Measurements from ENCODE around the gene DLG2.
A peak's percentile ranks its signal among the peaks of the same experiment; 100 is the strongest.
"Not testable (repeated sequence)": the region's sequence is repeated elsewhere in the genome, so short reads cannot be mapped to it uniquely, and the experiment has no call there.

Gene DLG2

GRCh38 chr11:85301895-85302678 lies 325.1 kb downstream of the DLG2 start:
- no peak for DNase-seq

DNA sequence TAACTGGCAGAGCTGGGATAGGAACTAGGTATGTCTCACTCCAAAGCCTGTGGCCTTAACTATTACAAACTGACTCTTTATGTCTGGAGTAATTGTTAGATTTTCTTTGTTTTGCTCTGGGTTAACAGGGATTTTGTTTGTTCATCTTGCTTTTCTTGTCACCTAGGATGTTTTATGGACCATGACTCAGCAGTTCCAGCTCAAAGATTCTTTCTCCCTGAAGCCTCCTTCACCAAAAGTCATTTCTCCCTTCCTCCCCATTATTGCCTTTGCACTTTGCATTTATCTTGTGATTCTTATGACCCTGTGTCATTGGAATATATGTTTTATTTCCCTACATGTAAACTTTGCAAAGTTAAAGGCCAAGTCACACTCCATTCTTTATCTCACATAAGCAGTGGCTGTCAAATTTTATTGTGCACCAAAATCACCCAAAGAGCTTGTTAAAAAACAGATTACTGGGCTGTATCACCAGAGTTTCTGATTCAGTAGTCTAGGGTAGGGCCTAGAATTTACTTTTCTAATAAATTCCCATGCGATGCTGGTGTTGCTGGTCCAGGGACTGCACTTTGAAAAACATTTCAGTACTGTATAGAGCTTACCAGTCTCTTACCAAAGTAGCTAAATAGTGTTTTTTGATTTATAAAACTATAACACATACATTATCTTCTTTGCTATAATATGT lies 327.7 kb downstream of the DLG2 start:
- peak; percentile 61 for DNase-seq

DNA sequence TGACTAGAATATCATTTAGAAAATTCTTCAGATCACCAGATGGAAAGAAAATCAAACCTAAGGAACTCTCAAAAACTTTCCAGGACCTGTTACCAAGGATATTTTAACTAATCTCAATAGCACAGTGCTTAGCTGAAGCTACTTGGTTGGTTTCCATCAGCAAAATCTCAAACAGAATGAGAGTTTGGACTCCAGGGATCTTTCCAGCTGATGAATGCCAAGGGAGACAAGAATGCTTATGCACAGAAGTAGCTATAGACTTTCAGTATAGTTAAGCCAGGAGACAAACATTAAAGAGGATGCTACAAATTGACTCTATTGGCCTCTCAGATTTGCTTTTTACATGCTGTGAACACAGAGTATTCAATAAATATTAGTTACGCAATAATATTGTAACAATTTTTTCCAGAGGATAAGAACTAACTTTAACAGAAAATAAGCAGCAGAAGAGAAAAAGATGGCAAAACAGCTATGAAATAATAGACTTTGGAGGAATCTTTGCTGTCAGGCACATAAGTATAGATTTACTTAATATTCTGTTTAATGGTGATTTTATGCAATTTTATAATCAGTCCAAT lies 331.4 kb downstream of the DLG2 start:
- DNase-seq: no peak

GRCh38 chr11:85281550-85281949 lies 345.6 kb downstream of the DLG2 start:
- no peak for DNase-seq

DNA sequence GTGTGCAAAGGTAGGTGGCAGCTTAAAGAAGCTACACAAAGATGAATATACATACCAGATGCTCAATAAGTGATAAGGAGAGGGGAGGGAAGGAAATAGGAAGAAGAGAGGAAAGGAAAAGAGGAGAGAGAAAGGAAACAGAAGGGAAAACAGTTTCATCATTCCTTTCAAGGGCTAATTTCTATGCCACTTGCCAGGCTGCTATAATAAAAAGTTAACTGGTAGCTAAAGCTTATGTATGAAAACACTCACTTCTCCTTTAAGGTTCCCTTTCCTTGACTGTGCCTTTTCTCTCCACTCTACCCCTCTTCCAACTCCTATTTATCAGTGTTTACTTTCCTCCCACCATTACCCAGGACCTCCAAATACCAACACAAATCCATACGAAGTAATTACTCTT lies 347.9 kb downstream of the DLG2 start:
- no peak for DNase-seq

DNA sequence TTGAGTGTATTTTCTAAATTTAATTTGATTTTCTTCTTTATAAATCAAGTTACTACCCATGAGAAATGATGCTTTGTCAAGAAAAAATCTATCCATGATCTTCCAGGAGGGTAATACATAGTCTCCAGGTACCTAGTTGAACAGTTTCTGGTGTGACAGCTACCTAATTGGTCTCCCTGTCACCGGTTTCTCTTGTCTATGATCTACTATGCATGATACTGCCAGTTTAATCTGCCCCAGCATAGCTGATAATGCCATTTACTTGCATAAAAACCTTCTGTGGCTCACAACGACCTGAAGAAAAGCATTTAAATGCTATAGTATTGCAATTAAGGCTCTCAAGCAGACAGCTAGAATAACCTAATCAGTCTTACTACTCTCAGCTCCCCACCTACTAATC lies 349.5 kb downstream of the DLG2 start:
- DNase-seq: no peak

DNA sequence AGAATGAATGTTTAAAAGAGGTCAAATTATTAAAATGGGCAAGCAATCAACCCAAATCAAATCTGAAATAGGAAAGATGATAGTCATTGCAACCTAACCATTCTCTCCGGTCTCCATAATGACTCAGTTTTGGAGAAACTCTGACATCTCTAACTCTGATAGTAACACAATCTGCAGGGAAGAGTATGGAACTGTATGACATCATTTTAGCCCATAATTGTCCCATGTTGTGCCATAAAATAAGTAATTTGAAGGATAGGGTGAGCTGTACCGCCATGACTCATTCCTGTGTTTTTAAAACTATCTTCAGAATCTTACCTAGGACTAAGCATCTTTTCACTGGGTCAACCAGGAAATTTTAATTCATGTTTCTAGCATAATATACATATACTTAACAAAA lies 350.8 kb downstream of the DLG2 start:
- DNase-seq: no peak

GRCh38 chr11:85270315-85270714 lies 356.8 kb downstream of the DLG2 start:
- not testable (repeated sequence) for DNase-seq

- no peak for DNase-seq
These were observed 358.0 kb downstream of the DLG2 start for GRCh38 chr11:85269109-85269508.

DNA sequence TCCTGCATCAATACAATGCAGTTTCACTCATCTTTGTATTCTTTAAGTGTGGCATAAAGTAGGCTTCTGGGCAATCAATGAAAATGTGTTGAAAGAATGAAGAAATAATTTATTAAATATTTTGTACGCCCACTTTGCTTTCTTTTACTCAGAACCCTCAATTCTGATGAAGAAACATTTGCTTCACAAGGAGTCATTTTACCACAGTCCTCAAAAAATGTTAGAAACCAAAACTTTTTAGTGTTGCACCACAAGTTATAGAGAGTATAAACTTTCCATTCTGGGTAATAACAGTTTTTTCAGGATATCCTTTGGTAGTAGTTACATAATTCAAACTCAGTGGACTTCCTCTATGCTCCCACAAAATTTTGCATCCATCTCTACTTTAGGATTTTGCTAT lies 360.5 kb downstream of the DLG2 start:
- DNase-seq: no peak

- no peak for DNase-seq
These were observed 363.8 kb downstream of the DLG2 start for GRCh38 chr11:85263328-85263727.

DNA sequence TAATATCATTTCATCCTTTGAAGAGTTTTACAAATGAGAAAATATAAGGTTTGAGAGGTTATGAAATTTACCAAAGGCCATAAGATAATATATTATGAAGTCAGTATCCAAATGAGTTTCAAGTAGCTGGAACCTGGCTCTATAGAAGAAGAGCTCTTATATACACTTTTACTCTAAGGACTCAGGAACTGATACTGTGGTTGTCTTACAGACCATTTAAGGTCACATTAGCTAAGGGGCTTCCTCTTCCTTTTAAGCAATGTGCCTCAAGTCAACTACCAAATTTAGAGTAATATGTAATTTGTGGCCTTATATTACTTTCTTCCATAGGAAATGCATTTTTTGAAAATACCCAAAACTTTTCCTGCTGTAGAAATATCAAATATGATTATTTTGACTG lies 369.3 kb downstream of the DLG2 start:
- no peak for DNase-seq

GRCh38 chr11:85256433-85256832 lies 370.7 kb downstream of the DLG2 start:
- DNase-seq: no peak

DNA sequence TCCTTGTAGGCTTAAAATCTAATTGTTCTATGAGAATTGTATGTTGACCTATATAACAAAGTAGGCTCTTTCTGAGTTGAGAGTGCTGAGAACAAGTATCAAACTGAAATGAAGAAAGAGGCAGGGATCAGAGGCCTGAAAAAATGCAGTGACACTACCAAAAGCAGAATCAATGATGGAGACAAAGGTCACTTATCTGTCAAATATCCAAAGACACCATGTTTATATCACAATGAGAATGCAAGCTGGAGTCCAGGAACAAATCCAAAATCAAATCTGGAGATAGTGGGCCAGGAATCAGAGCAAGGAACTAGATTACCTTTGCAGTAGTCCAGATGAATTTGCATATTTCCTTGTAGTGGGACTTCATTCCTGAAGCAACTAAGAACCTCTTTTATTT lies 377.7 kb downstream of the DLG2 start:
- no peak for DNase-seq

DNA sequence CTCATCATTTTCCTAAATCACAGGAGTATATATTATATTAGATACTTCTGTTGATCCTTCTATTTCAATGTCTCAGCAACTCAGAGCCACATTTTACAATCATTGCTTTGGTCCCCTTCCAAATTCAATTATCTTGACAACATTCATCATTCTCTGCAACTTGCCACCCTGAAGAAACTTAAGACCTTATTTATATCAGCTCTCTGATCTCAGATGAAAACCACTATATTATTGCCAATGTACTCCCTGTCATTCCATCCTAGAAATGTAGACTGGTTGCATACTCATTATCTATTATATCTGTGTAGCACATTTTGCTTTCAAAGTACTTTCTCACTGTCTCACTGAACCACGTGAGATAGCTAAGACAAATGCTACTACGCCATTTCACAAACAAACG lies 379.3 kb downstream of the DLG2 start:
- DNase-seq: no peak

- DNase-seq: no peak
These were observed 388.2 kb downstream of the DLG2 start for GRCh38 chr11:85238906-85239305.

DNA sequence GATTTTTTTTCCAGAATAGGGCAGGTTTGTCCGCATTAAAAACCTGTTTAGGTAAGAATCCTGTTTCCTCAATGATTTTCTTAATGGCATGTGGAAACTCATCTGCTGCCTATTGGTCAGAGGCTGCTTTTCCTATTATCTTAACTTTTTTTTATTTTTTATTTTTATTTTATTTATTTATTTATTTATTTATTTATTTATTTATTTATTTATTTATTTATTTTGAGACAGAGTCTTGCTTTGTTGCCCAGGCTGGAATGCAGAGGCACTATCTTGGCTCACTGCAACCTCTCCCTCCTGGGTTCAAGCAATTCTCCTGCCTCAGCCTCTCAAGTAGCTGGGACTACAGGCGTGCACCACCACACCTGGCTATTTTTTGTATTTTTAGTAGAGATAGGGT lies 389.1 kb downstream of the DLG2 start:
- not testable (repeated sequence) for DNase-seq

GRCh38 chr11:85236211-85236610 lies 390.9 kb downstream of the DLG2 start:
- DNase-seq: no peak

DNA sequence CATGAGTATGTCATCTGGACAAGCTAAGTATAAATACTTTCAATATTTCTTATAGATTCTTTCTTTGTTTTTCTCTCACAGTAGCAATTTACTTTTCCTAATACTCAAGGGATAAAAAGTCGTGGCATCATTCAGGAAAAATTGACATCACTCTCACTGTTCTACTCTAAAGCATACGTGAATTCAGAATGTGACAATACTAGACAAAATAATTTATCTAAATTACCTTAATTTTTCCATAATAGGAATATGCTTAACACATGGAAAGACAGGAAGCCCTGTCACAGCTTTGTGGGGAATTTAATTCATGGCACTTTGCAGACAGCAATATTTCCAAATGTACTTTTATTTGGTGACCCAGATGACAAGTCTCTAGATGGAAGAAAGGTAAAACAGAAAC lies 394.6 kb downstream of the DLG2 start:
- no peak for DNase-seq

DNA sequence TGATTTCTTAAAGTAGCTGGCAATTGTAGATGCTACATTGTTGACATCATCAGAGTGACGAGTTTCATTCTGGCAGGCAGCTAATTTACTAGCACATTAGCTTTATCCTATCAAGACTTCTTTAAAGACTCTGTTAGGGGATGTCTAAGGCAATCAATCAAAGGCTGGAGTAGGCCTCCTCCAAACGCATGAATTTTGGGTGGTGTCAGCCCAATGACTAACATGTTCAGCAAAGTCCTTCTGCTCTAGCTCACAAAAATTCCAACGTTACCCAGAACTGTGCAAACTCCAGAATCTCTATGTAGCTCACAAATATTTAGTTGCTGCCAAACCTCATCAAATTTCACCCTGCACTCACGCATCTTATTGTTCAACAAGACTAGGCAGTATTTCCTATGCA lies 395.6 kb downstream of the DLG2 start:
- DNase-seq: no peak

DNA sequence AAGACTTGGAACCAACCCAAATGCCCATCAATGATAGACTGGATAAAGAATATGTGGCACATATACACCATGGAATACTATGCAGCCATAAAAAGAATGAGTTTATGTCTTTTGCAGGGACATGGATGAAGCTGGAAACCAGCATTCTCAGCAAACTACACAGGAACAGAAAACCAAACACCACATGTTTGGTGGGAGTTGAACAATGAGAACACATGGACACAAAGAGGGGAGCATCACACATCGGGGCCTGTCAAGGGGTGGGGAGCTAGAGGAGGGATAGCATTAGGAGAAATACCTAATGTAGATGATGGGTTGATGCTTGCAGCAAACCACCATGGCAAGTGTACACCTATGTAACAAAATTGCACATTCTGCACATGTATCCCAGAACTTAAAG lies 397.4 kb downstream of the DLG2 start:
- DNase-seq: not testable (repeated sequence)

- DNase-seq: no peak
These were observed 430.2 kb downstream of the DLG2 start for GRCh38 chr11:85196968-85197367.

DNA sequence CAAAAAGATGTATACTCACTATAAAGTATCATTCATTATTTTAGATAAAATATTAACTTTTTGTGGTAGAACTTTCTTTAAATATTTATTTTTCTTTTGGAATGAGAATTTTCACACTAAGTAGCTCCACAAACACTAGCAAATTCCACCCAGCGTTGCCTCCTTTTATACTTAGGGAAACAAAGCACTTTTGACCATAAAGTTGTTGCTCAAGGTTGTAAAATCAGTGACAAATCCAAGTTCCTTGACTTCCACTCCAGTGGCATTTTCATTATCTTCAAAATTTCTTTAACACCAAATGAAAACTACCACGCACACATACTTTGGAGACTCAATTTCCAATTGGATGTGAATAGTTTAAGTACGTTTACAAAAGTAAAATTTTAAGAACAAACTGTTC lies 431.2 kb downstream of the DLG2 start:
- DNase-seq: no peak

GRCh38 chr11:85187992-85188391 lies 439.2 kb downstream of the DLG2 start:
- no peak for DNase-seq

All from NCI-H774 (cell line).